C4-2B (cell line): Measurements from ENCODE around the gene TEX14.

Source experiments
- ZFX ChIP-seq: fragments of 450-650 bp; IDR thresholded peaks from 2 replicates; pipeline ENCODE4 v1.6.1; 2017
- TF ChIP-seq, protein P1 (sequence below): fragments of 450-650 bp; conservative IDR thresholded peaks from 2 replicates; pipeline ENCODE4 v1.5.1; 2017; ENCODE audit warnings: mild to moderate bottlenecking

DNA sequence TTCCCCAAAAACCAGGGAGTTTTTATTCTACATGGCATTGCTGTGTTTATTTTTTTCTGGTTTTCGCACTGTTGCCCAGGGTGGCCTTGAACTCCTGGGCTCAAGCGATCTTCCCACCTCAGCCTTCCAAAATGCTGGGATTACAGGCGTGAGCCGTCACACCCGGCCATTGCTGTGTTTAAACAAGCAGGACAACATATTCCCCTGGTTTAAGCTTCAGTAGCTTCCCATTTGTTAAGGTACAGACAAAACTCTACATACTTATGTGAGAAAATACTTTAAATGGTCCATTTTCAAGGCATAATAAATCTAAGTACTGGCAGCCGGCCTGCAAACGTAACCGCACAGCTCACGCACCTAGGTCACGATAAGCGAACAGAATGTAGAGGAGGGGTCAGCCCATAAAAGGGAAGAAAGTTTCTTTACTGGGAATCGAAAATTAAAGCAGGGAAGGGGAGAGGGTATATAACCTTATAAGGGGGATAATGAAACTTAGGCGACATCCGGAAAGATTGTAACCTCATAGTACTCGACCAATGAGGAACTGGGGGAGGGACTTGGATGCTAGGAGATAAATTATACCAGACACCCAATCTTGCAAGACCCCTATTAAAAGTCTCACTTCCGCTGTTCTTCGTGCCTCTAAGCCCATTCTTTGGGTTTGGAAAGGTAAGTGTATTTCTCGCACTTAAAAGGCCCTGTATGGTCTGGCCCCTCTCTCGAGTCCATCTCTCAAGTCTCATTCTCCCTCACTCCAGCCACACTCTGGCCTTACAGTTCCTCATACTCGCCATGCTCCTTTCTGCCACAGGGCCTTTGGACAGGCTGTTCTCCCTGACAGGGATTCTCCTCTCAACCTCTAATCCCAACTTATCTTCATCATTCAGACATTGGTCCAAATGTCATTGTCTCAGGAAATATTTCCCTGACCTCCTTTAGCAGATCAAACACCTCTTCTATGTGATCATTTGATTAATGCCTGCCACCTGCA lies 59.2 kb downstream of the TEX14 start:
- TF ChIP-seq, protein P1, sequence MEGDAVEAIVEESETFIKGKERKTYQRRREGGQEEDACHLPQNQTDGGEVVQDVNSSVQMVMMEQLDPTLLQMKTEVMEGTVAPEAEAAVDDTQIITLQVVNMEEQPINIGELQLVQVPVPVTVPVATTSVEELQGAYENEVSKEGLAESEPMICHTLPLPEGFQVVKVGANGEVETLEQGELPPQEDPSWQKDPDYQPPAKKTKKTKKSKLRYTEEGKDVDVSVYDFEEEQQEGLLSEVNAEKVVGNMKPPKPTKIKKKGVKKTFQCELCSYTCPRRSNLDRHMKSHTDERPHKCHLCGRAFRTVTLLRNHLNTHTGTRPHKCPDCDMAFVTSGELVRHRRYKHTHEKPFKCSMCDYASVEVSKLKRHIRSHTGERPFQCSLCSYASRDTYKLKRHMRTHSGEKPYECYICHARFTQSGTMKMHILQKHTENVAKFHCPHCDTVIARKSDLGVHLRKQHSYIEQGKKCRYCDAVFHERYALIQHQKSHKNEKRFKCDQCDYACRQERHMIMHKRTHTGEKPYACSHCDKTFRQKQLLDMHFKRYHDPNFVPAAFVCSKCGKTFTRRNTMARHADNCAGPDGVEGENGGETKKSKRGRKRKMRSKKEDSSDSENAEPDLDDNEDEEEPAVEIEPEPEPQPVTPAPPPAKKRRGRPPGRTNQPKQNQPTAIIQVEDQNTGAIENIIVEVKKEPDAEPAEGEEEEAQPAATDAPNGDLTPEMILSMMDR, result no peak
- no peak for TF ChIP-seq ZFX
